SK-N-SH treated with all-trans-retinoic acid at 6 μM for 48 hours (cell line): ENCODE measurements around the gene GRID1.

ENCODE experiments used
- ATAC-seq: fragments of 200-7000 bp; cut with Tn5 transposase; 3 replicates; pipeline ENCODE4 v1.9.1; 2020; ENCODE audit warnings: mild to moderate bottlenecking, moderate library complexity
- BACH2 ChIP-seq: fragments of 250-450 bp; sonication (Bioruptor Pico); IDR thresholded peaks from 2 replicates; pipeline ENCODE4 v1.9.0; 2021; ENCODE audit warnings: mild to moderate bottlenecking, borderline replicate concordance
- CREB5 ChIP-seq: fragments of 250-450 bp; sonication (Bioruptor Pico); IDR thresholded peaks from 2 replicates; pipeline ENCODE4 v1.5.1; 2020; ENCODE audit warnings: low read depth, mild to moderate bottlenecking, moderate library complexity
- CSDC2 ChIP-seq: fragments of 250-450 bp; sonication (Bioruptor Pico); IDR thresholded peaks from 2 replicates; pipeline ENCODE4 v1.5.0; 2020; ENCODE audit warnings: mild to moderate bottlenecking, moderate library complexity
- CSRNP3 ChIP-seq: fragments of 250-450 bp; sonication (Bioruptor Pico); IDR thresholded peaks from 2 replicates; pipeline ENCODE4 v1.5.1; 2021; ENCODE audit warnings: mild to moderate bottlenecking, moderate library complexity
- ESRRG ChIP-seq: fragments of 250-450 bp; sonication (Bioruptor Pico); IDR thresholded peaks from 2 replicates; pipeline ENCODE4 v1.6.1; 2021; ENCODE audit warnings: mild to moderate bottlenecking
- ISL1 ChIP-seq: fragments of 250-450 bp; sonication (Bioruptor Pico); IDR thresholded peaks from 2 replicates; pipeline ENCODE4 v2.1.2; 2022; ENCODE audit warnings: mild to moderate bottlenecking, moderate library complexity
- OSR1 ChIP-seq: fragments of 250-450 bp; sonication (Bioruptor Pico); IDR thresholded peaks from 2 replicates; pipeline ENCODE4 v1.8.0; 2022; ENCODE audit warnings: moderate library complexity, mild to moderate bottlenecking, inconsistent platforms
- PATZ1 ChIP-seq: fragments of 250-450 bp; sonication (Bioruptor Pico); IDR thresholded peaks from 2 replicates; pipeline ENCODE4 v1.8.0; 2020; ENCODE audit warnings: mild to moderate bottlenecking, moderate library complexity, borderline replicate concordance
- POU6F1 ChIP-seq: fragments of 250-450 bp; sonication (Bioruptor Pico); IDR thresholded peaks from 2 replicates; pipeline ENCODE4 v1.8.0; 2021; ENCODE audit warnings: low read depth, mild to moderate bottlenecking, moderate library complexity, borderline replicate concordance
- PPARA ChIP-seq: fragments of 250-450 bp; sonication (Bioruptor Pico); IDR thresholded peaks from 2 replicates; pipeline ENCODE4 v1.5.0; 2020; ENCODE audit warnings: mild to moderate bottlenecking, borderline replicate concordance
- RARB ChIP-seq: fragments of 250-450 bp; sonication (Bioruptor Pico); IDR thresholded peaks from 2 replicates; pipeline ENCODE4 v1.8.0; 2021; ENCODE audit warnings: mild to moderate bottlenecking, moderate library complexity
- SNAI2 ChIP-seq: fragments of 250-450 bp; sonication (Bioruptor Pico); IDR thresholded peaks from 2 replicates; pipeline ENCODE4 v1.5.0; 2020; ENCODE audit warnings: mild to moderate bottlenecking, moderate library complexity
- TOX ChIP-seq: fragments of 250-450 bp; sonication (Bioruptor Pico); IDR thresholded peaks from 2 replicates; pipeline ENCODE4 v1.8.0; 2021; ENCODE audit warnings: mild to moderate bottlenecking, moderate library complexity, borderline replicate concordance
- TSHZ2 ChIP-seq: fragments of 250-450 bp; sonication (Bioruptor Pico); IDR thresholded peaks from 2 replicates; pipeline ENCODE4 v1.5.0; 2020; ENCODE audit warnings: mild to moderate bottlenecking, moderate library complexity
- ZC3H10 ChIP-seq: fragments of 250-450 bp; sonication (Bioruptor Pico); IDR thresholded peaks from 2 replicates; pipeline ENCODE4 v1.5.1; 2021; ENCODE audit warnings: mild to moderate bottlenecking, moderate library complexity
- ZFP3 ChIP-seq: fragments of 250-450 bp; sonication (Bioruptor Pico); IDR thresholded peaks from 2 replicates; pipeline ENCODE4 v1.5.0; 2020; ENCODE audit warnings: mild to moderate bottlenecking, moderate library complexity
- ZFP30 ChIP-seq: fragments of 450-650 bp; formaldehyde crosslinking; IDR thresholded peaks from 2 replicates; pipeline ENCODE4 v1.5.0; 2022; ENCODE audit warnings: mild to moderate bottlenecking, moderate library complexity
- ZNF565 ChIP-seq: fragments of 450-650 bp; formaldehyde crosslinking; conservative IDR thresholded peaks from 2 replicates; pipeline ENCODE4 v1.5.0; 2020; ENCODE audit warnings: low read depth, mild to moderate bottlenecking, moderate library complexity
- ZNF8 ChIP-seq: fragments of 450-650 bp; formaldehyde crosslinking; IDR thresholded peaks from 2 replicates; pipeline ENCODE4 v1.5.0; 2020; ENCODE audit warnings: mild to moderate bottlenecking, moderate library complexity

Gene GRID1

GRCh38 chr10:86045896-86046295 lies 320.7 kb downstream of the GRID1 start:
- no peak for ATAC-seq
- TF ChIP-seq ESRRG (CRISPR knock-in tag), result no peak
- TF ChIP-seq CREB5, result no peak
- TF ChIP-seq ZC3H10 (CRISPR knock-in tag), result no peak
- no peak for TF ChIP-seq ISL1 (CRISPR knock-in tag)
- no peak for TF ChIP-seq CSDC2
- TF ChIP-seq RARB, result no peak
- no peak for TF ChIP-seq TOX (CRISPR knock-in tag)
- TF ChIP-seq ZNF565 (CRISPR knock-in tag), result no peak
- TF ChIP-seq, all 23 proteins: peak for 0

GRCh38 chr10:86044029-86044428 lies 322.6 kb downstream of the GRID1 start:
- no peak for TF ChIP-seq PATZ1 (CRISPR knock-in tag)
- TF ChIP-seq CSRNP3, result no peak
- no peak for TF ChIP-seq TSHZ2
- no peak for TF ChIP-seq ISL1 (CRISPR knock-in tag)
- TF ChIP-seq OSR1 (CRISPR knock-in tag), result no peak
- TF ChIP-seq CSDC2, result no peak
- TF ChIP-seq ZC3H10 (CRISPR knock-in tag), result no peak
- TF ChIP-seq CREB5, result no peak
- TF ChIP-seq ZNF565 (CRISPR knock-in tag), result no peak
- no peak for TF ChIP-seq ZFP30
- no peak for ATAC-seq

GRCh38 chr10:86043236-86043635 lies 323.4 kb downstream of the GRID1 start:
- TF ChIP-seq PATZ1 (CRISPR knock-in tag) (no peak), CREB5 (no peak), CSDC2 (no peak), OSR1 (CRISPR knock-in tag) (no peak), SNAI2 (CRISPR knock-in tag) (no peak), ZFP3 (no peak), TSHZ2 (no peak), ZNF8 (CRISPR knock-in tag) (no peak), PPARA (CRISPR knock-in tag) (no peak), POU6F1 (CRISPR knock-in tag) (no peak), RARB (no peak), TOX (CRISPR knock-in tag) (no peak), BACH2 (no peak)

More at GRCh38 chr10:86043236-86043635, 323.4 kb downstream of the GRID1 start:
- no peak for ATAC-seq
